ENCODE measurements around the gene TMEM81.

TMEM81 gene

GRCh38 chr1:205067031-205067430 lies 17.2 kb downstream of the TMEM81 start:
- DNase-seq (ENCODE audit: low read depth): no peak
- no peak for TF ChIP-seq CTCF (IDR thresholded peaks at IDR 0.05; ENCODE audit: low read length, missing control alignments)
- H3K4me3 ChIP-seq (replicated peaks; ENCODE audit: low read depth, low read length): no peak overlapping the region

GRCh38 chr1:205066141-205066818 lies 18.0 kb downstream of the TMEM81 start:
- no peak for TF ChIP-seq CTCF (IDR thresholded peaks at IDR 0.05; ENCODE audit: low read length, missing control alignments)
- no peak for DNase-seq (ENCODE audit: low read depth)
- no peak overlapping the region for H3K4me3 ChIP-seq (replicated peaks; ENCODE audit: low read depth, low read length)

- no peak overlapping the region for H3K4me3 ChIP-seq (replicated peaks; ENCODE audit: low read depth, low read length)
- no peak for DNase-seq (ENCODE audit: low read depth)
- no peak for TF ChIP-seq CTCF (IDR thresholded peaks at IDR 0.05; ENCODE audit: low read length, missing control alignments)
These were observed 18.6 kb downstream of the TMEM81 start for GRCh38 chr1:205065666-205066065.

GRCh38 chr1:205064741-205065316 lies 19.4 kb downstream of the TMEM81 start:
- no peak for DNase-seq (ENCODE audit: low read depth)
- H3K4me3 ChIP-seq (replicated peaks; ENCODE audit: low read depth, low read length): no peak overlapping the region
- TF ChIP-seq CTCF (IDR thresholded peaks at IDR 0.05; ENCODE audit: low read length, missing control alignments): no peak

- no peak overlapping the region for H3K4me3 ChIP-seq (replicated peaks; ENCODE audit: low read depth, low read length)
- DNase-seq (ENCODE audit: low read depth): no peak
- TF ChIP-seq CTCF (IDR thresholded peaks at IDR 0.05; ENCODE audit: low read length, missing control alignments): no peak
These were observed 20.0 kb downstream of the TMEM81 start for GRCh38 chr1:205064301-205064700.

- no peak overlapping the region for H3K4me3 ChIP-seq (replicated peaks; ENCODE audit: low read depth, low read length)
- no peak for DNase-seq (ENCODE audit: low read depth)
- no peak for TF ChIP-seq CTCF (IDR thresholded peaks at IDR 0.05; ENCODE audit: low read length, missing control alignments)
These were observed 21.4 kb downstream of the TMEM81 start for GRCh38 chr1:205062895-205063294.

- no peak overlapping the region for H3K4me3 ChIP-seq (replicated peaks; ENCODE audit: low read depth, low read length)
- no peak for DNase-seq (ENCODE audit: low read depth)
- TF ChIP-seq CTCF (IDR thresholded peaks at IDR 0.05; ENCODE audit: low read length, missing control alignments): no peak
These were observed 21.9 kb downstream of the TMEM81 start for GRCh38 chr1:205062319-205062718.

Data from fibroblast of pulmonary artery (primary cell).